OCI-M1 (cell line): ENCODE data around the gene NT5DC4.

Source experiments
- DNase-seq: peaks from one replicate; lab custom pipeline; 2025; lab: John Stamatoyannopoulos, UW

Gene NT5DC4

GRCh38 chr2:112784199-112785189 lies 63.7 kb downstream of the NT5DC4 start, which contains the start of gene IL1A:
Gene IL1A, minus strand, starts transcription at chr2:112784493. Its CDS starts 723 bp downstream, at chr2:112783770.
- DNase-seq, result no peak

- DNase-seq, result no peak
Measured at GRCh38 chr2:112787294-112787693, 66.5 kb downstream of the NT5DC4 start.

- peak; percentile 76 for DNase-seq
Measured at GRCh38 chr2:112787729-112788393, 67.0 kb downstream of the NT5DC4 start.

- no peak for DNase-seq
Measured at GRCh38 chr2:112788653-112789052, 67.8 kb downstream of the NT5DC4 start.
